Glutamatergic neuron (in vitro differentiated cells): ENCODE measurements around the gene EXOC7. TPM values are rescaled to one million over a fixed set of nuclear protein-coding genes. Genes with fewer than 3 reads are reported as not detected.
A peak's percentile ranks its signal among the peaks of the same experiment; 100 is the strongest.

Experiments
- DNase-seq: peaks from one replicate; pipeline ENCODE4 v3.0.0; 2022
- H3K27ac Mint-ChIP-seq: one replicate; pipeline ENCODE4 v1.8.0; 2020; ENCODE audit warnings: mild to moderate bottlenecking, mixed read lengths, inconsistent platforms; ENCODE audit not compliant: unreplicated experiment
- H3K27me3 Mint-ChIP-seq: one replicate; pipeline ENCODE4 v1.8.0; 2020; ENCODE audit warnings: mild to moderate bottlenecking, moderate library complexity, mixed read lengths, inconsistent platforms; ENCODE audit not compliant: unreplicated experiment
- H3K36me3 Mint-ChIP-seq: one replicate; pipeline ENCODE4 v1.8.0; 2020; ENCODE audit warnings: mild to moderate bottlenecking, mixed read lengths, inconsistent platforms; ENCODE audit not compliant: unreplicated experiment
- H3K4me1 Mint-ChIP-seq: one replicate; pipeline ENCODE4 v1.8.0; 2020; ENCODE audit warnings: mild to moderate bottlenecking, low read depth, mixed read lengths, inconsistent platforms; ENCODE audit not compliant: unreplicated experiment
- H3K4me3 Mint-ChIP-seq: one replicate; pipeline ENCODE4 v1.8.0; 2020; ENCODE audit warnings: mild to moderate bottlenecking, mixed read lengths, inconsistent platforms; ENCODE audit not compliant: unreplicated experiment
- H3K9me3 Mint-ChIP-seq: one replicate; pipeline ENCODE4 v1.8.0; 2020; ENCODE audit warnings: mild to moderate bottlenecking, moderate library complexity, mixed read lengths, inconsistent platforms; ENCODE audit not compliant: unreplicated experiment
- total RNA-seq: library from RNA; stranded (reverse); fragmentation: NEBNext Ultra II Directional; extraction: Animal tissue kit (Norgen Biotek cat#: 25700); gene quantifications from one replicate; pipeline ENCODE4 v1.2.1, GENCODE V29; 2021; ENCODE audit not compliant: unreplicated experiment
- TF ChIP-seq, protein P1 (sequence below): fragments of 200-600 bp; sonication (generic); IDR thresholded peaks from one replicate; pipeline ENCODE4 v1.5.0; 2021; ENCODE audit not compliant: partially characterized antibody, unreplicated experiment

Gene EXOC7
- total RNA-seq, 1 donor from 2014 or later = 249 TPM

DNA sequence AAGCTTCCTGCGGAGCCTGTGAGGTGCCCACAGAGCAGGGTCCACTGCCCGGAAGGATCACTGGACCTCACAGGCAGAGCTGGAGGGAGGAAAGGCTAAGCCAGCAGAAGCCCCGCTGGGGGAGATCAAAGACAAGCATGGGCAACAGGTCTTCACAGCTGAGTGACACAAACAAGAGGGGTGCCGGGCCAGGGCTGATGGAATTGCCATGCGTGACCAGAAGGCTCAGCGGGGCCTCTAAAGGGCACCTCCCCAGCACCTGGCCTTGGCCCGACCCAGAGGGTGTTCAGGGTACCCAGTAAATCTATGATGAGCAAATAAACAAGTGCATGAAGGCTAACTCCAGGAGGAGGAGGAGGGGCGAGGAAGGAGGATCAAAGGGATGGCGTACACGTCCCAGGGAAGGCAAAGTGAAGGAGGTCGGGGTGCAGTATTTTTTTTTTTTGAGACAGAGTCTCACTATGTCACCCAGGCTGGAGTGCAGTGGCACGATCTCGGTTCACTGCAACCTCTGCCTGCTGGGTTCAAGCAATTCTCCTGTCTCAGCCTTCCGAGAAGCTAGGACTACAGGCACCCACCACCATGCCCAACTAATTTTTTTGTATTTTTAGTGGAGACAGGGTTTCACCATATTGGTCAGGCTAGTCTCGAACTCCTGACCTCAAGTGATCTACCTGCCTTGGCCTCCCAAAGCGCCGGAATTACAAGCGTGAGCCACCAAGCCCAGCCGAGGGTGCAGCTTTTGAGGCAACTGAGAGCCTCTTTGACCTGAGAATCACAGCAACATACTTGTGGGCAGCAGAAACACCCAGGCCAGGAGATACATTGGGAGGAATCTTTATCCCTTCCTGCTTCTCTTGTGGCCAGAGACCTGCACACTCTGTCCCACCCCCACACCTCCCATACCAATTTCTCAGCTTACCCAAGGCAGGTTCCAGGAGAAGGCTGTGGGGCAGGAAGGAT lies 16.1 kb upstream of the EXOC7 start:
- no peak for DNase-seq
- TF ChIP-seq, protein P1, sequence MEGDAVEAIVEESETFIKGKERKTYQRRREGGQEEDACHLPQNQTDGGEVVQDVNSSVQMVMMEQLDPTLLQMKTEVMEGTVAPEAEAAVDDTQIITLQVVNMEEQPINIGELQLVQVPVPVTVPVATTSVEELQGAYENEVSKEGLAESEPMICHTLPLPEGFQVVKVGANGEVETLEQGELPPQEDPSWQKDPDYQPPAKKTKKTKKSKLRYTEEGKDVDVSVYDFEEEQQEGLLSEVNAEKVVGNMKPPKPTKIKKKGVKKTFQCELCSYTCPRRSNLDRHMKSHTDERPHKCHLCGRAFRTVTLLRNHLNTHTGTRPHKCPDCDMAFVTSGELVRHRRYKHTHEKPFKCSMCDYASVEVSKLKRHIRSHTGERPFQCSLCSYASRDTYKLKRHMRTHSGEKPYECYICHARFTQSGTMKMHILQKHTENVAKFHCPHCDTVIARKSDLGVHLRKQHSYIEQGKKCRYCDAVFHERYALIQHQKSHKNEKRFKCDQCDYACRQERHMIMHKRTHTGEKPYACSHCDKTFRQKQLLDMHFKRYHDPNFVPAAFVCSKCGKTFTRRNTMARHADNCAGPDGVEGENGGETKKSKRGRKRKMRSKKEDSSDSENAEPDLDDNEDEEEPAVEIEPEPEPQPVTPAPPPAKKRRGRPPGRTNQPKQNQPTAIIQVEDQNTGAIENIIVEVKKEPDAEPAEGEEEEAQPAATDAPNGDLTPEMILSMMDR = no peak
- Mint-ChIP-seq H3K27me3 (peaks cover 2% of the 10 kb centered on the region), H3K27ac (no peak overlapping the region), H3K9me3 (peaks cover 4% of the 10 kb centered on the region), H3K4me3 (no peak overlapping the region), H3K4me1 (no peaks in the 10 kb centered on the region), H3K36me3 (no peaks in the 10 kb centered on the region)

DNA sequence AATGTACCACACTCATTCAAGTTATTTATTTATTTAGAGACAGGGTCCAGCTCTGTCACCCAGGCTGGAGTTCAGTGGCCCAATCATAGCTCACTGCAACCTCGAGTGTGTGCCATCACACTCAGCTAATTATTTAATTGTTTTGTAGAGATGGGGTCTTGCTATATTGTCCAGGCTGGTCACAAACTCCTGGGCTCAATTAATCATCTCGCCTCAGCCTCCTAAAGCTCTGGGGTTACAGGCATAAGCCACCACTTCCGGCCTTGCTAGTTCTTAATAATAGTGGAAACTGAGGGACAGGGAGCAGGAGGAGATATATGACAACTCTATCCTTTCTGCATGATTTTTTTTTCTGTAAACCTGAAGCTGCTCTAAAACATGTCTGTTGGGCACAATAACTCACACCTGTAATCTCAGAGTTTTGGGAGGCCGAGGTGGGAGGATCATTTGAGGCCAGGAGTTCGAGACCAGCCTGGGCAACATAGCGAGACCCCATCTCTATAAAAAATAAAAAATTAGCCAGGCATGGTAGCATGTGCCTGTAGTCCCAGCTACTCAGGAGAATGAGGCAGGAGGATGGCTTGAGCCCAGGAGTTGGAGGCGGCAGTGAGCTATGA lies 11.7 kb upstream of the EXOC7 start:
- H3K9me3 Mint-ChIP-seq = no peaks in the 10 kb centered on the region
- H3K27me3 Mint-ChIP-seq = peaks cover 2% of the 10 kb centered on the region
- H3K36me3 Mint-ChIP-seq = no peaks in the 10 kb centered on the region
- TF ChIP-seq, protein P1 = no peak
- DNase-seq = no peak
- H3K4me3 Mint-ChIP-seq = no peak overlapping the region
- H3K27ac Mint-ChIP-seq = no peak overlapping the region
- H3K4me1 Mint-ChIP-seq = no peaks in the 10 kb centered on the region

DNA sequence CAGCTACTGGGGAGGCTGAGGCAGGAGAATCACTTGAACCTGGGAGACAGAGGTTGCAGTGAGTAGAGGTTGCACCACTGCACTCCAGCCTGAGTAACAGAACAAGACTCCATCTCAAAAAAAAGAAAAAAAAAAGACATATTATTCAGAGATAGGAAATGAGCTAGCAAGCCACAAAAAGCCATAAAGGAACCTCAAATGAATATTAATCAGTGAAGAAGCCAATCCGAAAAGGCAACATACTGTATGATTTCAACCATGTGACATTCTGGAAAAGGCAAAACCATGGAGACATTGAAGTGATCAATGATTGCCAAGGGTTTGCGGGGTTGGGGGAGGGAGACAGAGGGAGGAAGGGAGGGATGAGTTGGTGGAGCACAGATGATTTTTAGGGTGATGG lies 8.4 kb upstream of the EXOC7 start:
- no peak overlapping the region for H3K4me3 Mint-ChIP-seq
- H3K27me3 Mint-ChIP-seq = no peaks in the 10 kb centered on the region
- H3K9me3 Mint-ChIP-seq = no peaks in the 10 kb centered on the region
- DNase-seq = no peak
- TF ChIP-seq, protein P1 = no peak
- no peak overlapping the region for H3K27ac Mint-ChIP-seq
- H3K36me3 Mint-ChIP-seq = no peaks in the 10 kb centered on the region
- H3K4me1 Mint-ChIP-seq = no peaks in the 10 kb centered on the region

DNA sequence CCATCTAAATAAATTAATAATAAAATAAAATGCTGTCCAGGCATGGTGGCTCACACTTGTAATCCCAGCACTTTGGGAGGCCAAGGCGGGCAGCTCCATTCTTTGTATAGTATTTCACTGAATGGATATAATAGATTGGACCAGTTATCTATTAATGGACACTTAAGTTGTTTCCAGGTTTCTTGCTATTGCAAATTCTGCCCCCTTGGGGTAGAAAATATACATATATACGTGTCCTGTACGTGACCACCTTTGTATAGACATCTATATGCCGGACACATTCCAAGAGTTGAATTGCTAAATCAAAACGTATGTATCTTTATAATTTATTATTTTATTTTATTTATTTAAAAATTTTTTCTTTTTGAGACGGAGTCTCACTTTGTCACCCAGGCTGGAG lies 3.9 kb upstream of the EXOC7 start:
- Mint-ChIP-seq H3K4me3 (no peak overlapping the region), H3K27me3 (no peaks in the 10 kb centered on the region), H3K27ac (no peak overlapping the region), H3K9me3 (peaks cover 2% of the 10 kb centered on the region), H3K4me1 (peaks cover 3% of the 10 kb centered on the region), H3K36me3 (no peaks in the 10 kb centered on the region)
- no peak for DNase-seq
- TF ChIP-seq, protein P1 = peak; percentile 25

DNA sequence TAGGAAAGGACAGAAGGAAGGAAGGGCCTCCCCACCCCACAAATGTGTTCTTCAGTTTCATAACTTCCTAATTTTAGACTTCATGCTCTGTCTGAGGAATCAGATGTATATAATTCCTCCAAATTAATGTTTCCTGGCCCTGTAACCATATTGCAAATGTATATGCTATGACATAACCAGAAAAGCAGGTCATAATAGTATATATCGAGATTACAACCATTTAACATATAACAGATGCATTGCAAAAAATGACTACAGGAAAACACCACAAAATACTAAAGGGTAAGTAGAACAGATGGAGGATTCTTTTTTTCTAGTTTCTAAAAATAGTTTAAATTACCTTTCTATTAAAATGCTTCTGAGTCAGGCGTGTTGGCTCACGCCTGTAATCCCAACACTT lies 3.1 kb upstream of the EXOC7 start:
- no peak overlapping the region for H3K27ac Mint-ChIP-seq
- H3K36me3 Mint-ChIP-seq = no peaks in the 10 kb centered on the region
- peaks cover 2% of the 10 kb centered on the region for H3K9me3 Mint-ChIP-seq
- no peak for DNase-seq
- peaks cover 3% of the 10 kb centered on the region for H3K4me1 Mint-ChIP-seq
- TF ChIP-seq, protein P1 = no peak
- H3K27me3 Mint-ChIP-seq = no peaks in the 10 kb centered on the region
- no peak overlapping the region for H3K4me3 Mint-ChIP-seq
